ENCODE data around the gene P3H2. TPM values are rescaled to one million over a fixed set of nuclear protein-coding genes. Genes with fewer than 3 reads are reported as not detected.

P3H2 gene
- total and polyA plus RNA-seq, 9 donors = 30.8 to 74.7 (median 56.9) TPM

GRCh38 chr3:190000861-190001196 is 119.9 kb downstream of the P3H2 start:
- H3K27me3 ChIP-seq (ENCODE audit: control insufficient read depth, insufficient read depth, low read length) = no peaks in the 10 kb centered on the region
- 0% methylated on average over 1 of the region's 5 CpGs for WGBS (ENCODE audit: insufficient coverage)
- peak overlapping the region; percentile 26 for H3K4me3 ChIP-seq (ENCODE audit: low read length)
- no peaks in the 10 kb centered on the region for H3K9me3 ChIP-seq (replicated peaks; ENCODE audit: control insufficient read depth, low read depth, low read length)
- peak; percentile 71 for DNase-seq
- no peaks in the 10 kb centered on the region for H3K36me3 ChIP-seq (ENCODE audit: control insufficient read depth, insufficient read depth, low read length)
- peak overlapping the region; percentile 76 for H3K27ac ChIP-seq (ENCODE audit: low read length)
- H3K4me1 ChIP-seq (ENCODE audit: control insufficient read depth, insufficient read depth, low read length) = peaks cover 12% of the 10 kb centered on the region

- Histone ChIP-seq H3K9me3 (replicated peaks; ENCODE audit: control insufficient read depth, low read depth, low read length) (no peaks in the 10 kb centered on the region), H3K27me3 (ENCODE audit: control insufficient read depth, insufficient read depth, low read length) (no peaks in the 10 kb centered on the region), H3K27ac (ENCODE audit: low read length) (peak overlapping the region; percentile 74), H3K4me3 (ENCODE audit: low read length) (no peak overlapping the region), H3K36me3 (ENCODE audit: control insufficient read depth, insufficient read depth, low read length) (no peaks in the 10 kb centered on the region), H3K4me1 (ENCODE audit: control insufficient read depth, insufficient read depth, low read length) (peaks cover 10% of the 10 kb centered on the region)
- WGBS (ENCODE audit: insufficient coverage) = 55% methylated on average over 3 of the region's 4 CpGs
- no peak for DNase-seq
Observed at GRCh38 chr3:190000187-190000860, 120.4 kb downstream of the P3H2 start.

- Histone ChIP-seq H3K27me3 (ENCODE audit: control insufficient read depth, insufficient read depth, low read length) (no peaks in the 10 kb centered on the region), H3K4me1 (ENCODE audit: control insufficient read depth, insufficient read depth, low read length) (peaks cover 10% of the 10 kb centered on the region), H3K27ac (ENCODE audit: low read length) (no peak overlapping the region), H3K9me3 (replicated peaks; ENCODE audit: control insufficient read depth, low read depth, low read length) (no peaks in the 10 kb centered on the region), H3K4me3 (ENCODE audit: low read length) (no peak overlapping the region), H3K36me3 (ENCODE audit: control insufficient read depth, insufficient read depth, low read length) (no peaks in the 10 kb centered on the region)
- DNase-seq = no peak
- WGBS (ENCODE audit: insufficient coverage) = 93% methylated on average over 3 of the region's 4 CpGs
Observed at GRCh38 chr3:189999718-190000117, 121.0 kb downstream of the P3H2 start.

GRCh38 chr3:189995129-189995528 is 125.6 kb downstream of the P3H2 start:
- Histone ChIP-seq H3K9me3 (replicated peaks; ENCODE audit: control insufficient read depth, low read depth, low read length) (no peaks in the 10 kb centered on the region), H3K4me3 (ENCODE audit: low read length) (no peak overlapping the region), H3K4me1 (ENCODE audit: control insufficient read depth, insufficient read depth, low read length) (no peaks in the 10 kb centered on the region), H3K36me3 (ENCODE audit: control insufficient read depth, insufficient read depth, low read length) (peaks cover 2% of the 10 kb centered on the region), H3K27ac (ENCODE audit: low read length) (peak overlapping the region; percentile 78), H3K27me3 (ENCODE audit: control insufficient read depth, insufficient read depth, low read length) (no peaks in the 10 kb centered on the region)
- WGBS (ENCODE audit: insufficient coverage) = 92% methylated on average over 2 of the region's 3 CpGs
- DNase-seq = peak; percentile 87

GRCh38 chr3:189990826-189991225 is 129.9 kb downstream of the P3H2 start:
- Histone ChIP-seq H3K27me3 (ENCODE audit: control insufficient read depth, insufficient read depth, low read length) (no peaks in the 10 kb centered on the region), H3K36me3 (ENCODE audit: control insufficient read depth, insufficient read depth, low read length) (peaks cover 5% of the 10 kb centered on the region), H3K9me3 (replicated peaks; ENCODE audit: control insufficient read depth, low read depth, low read length) (no peaks in the 10 kb centered on the region), H3K4me1 (ENCODE audit: control insufficient read depth, insufficient read depth, low read length) (no peaks in the 10 kb centered on the region), H3K4me3 (ENCODE audit: low read length) (no peak overlapping the region), H3K27ac (ENCODE audit: low read length) (no peak overlapping the region)
- DNase-seq = no peak
- WGBS (ENCODE audit: insufficient coverage) = no CpG with 5 or more reads among the region's 5 CpGs

- no peak for DNase-seq
- Histone ChIP-seq H3K27ac (ENCODE audit: low read length) (no peak overlapping the region), H3K9me3 (replicated peaks; ENCODE audit: control insufficient read depth, low read depth, low read length) (no peaks in the 10 kb centered on the region), H3K4me3 (ENCODE audit: low read length) (no peak overlapping the region), H3K27me3 (ENCODE audit: control insufficient read depth, insufficient read depth, low read length) (no peaks in the 10 kb centered on the region), H3K4me1 (ENCODE audit: control insufficient read depth, insufficient read depth, low read length) (no peaks in the 10 kb centered on the region), H3K36me3 (ENCODE audit: control insufficient read depth, insufficient read depth, low read length) (peaks cover 5% of the 10 kb centered on the region)
- WGBS (ENCODE audit: insufficient coverage) = 94% methylated on average over 11 of the region's 12 CpGs
Observed at GRCh38 chr3:189988854-189989253, 131.8 kb downstream of the P3H2 start.

GRCh38 chr3:189988322-189988721 is 132.4 kb downstream of the P3H2 start:
- no peaks in the 10 kb centered on the region for H3K9me3 ChIP-seq (replicated peaks; ENCODE audit: control insufficient read depth, low read depth, low read length)
- no peak overlapping the region for H3K4me3 ChIP-seq (ENCODE audit: low read length)
- H3K27me3 ChIP-seq (ENCODE audit: control insufficient read depth, insufficient read depth, low read length) = no peaks in the 10 kb centered on the region
- no peaks in the 10 kb centered on the region for H3K4me1 ChIP-seq (ENCODE audit: control insufficient read depth, insufficient read depth, low read length)
- DNase-seq = no peak
- peaks cover 5% of the 10 kb centered on the region for H3K36me3 ChIP-seq (ENCODE audit: control insufficient read depth, insufficient read depth, low read length)
- H3K27ac ChIP-seq (ENCODE audit: low read length) = no peak overlapping the region
- no CpG with 5 or more reads among the region's 3 CpGs for WGBS (ENCODE audit: insufficient coverage)

GRCh38 chr3:189985948-189986347 is 134.7 kb downstream of the P3H2 start:
- H3K27ac ChIP-seq (ENCODE audit: low read length) = no peak overlapping the region
- H3K4me1 ChIP-seq (ENCODE audit: control insufficient read depth, insufficient read depth, low read length) = peaks cover 12% of the 10 kb centered on the region
- no peak for DNase-seq
- WGBS (ENCODE audit: insufficient coverage) = 100% methylated on average over 3 of the region's 6 CpGs
- no peaks in the 10 kb centered on the region for H3K27me3 ChIP-seq (ENCODE audit: control insufficient read depth, insufficient read depth, low read length)
- H3K36me3 ChIP-seq (ENCODE audit: control insufficient read depth, insufficient read depth, low read length) = peaks cover 3% of the 10 kb centered on the region
- H3K4me3 ChIP-seq (ENCODE audit: low read length) = no peak overlapping the region
- no peaks in the 10 kb centered on the region for H3K9me3 ChIP-seq (replicated peaks; ENCODE audit: control insufficient read depth, low read depth, low read length)

- Histone ChIP-seq H3K9me3 (replicated peaks; ENCODE audit: control insufficient read depth, low read depth, low read length) (no peaks in the 10 kb centered on the region), H3K4me1 (ENCODE audit: control insufficient read depth, insufficient read depth, low read length) (peaks cover 15% of the 10 kb centered on the region), H3K27me3 (ENCODE audit: control insufficient read depth, insufficient read depth, low read length) (no peaks in the 10 kb centered on the region), H3K36me3 (ENCODE audit: control insufficient read depth, insufficient read depth, low read length) (peaks cover 7% of the 10 kb centered on the region), H3K27ac (ENCODE audit: low read length) (no peak overlapping the region), H3K4me3 (ENCODE audit: low read length) (no peak overlapping the region)
- 100% methylated on average over 1 of the region's 3 CpGs for whole genome bisulfite sequencing (ENCODE audit: insufficient coverage)
- no peak for DNase-seq
Observed at GRCh38 chr3:189983612-189984011, 137.1 kb downstream of the P3H2 start.

- Histone ChIP-seq H3K4me1 (ENCODE audit: control insufficient read depth, insufficient read depth, low read length) (peaks cover 15% of the 10 kb centered on the region), H3K36me3 (ENCODE audit: control insufficient read depth, insufficient read depth, low read length) (peaks cover 8% of the 10 kb centered on the region), H3K27ac (ENCODE audit: low read length) (peak overlapping the region; percentile 81), H3K27me3 (ENCODE audit: control insufficient read depth, insufficient read depth, low read length) (no peaks in the 10 kb centered on the region), H3K9me3 (replicated peaks; ENCODE audit: control insufficient read depth, low read depth, low read length) (no peaks in the 10 kb centered on the region), H3K4me3 (ENCODE audit: low read length) (no peak overlapping the region)
- WGBS (ENCODE audit: insufficient coverage) = 46% methylated on average over 4 of the region's 5 CpGs
- DNase-seq = peak; percentile 68
Observed at GRCh38 chr3:189982321-189982945, 138.3 kb downstream of the P3H2 start.

All from muscle of leg (tissue), 11 donors.